Endothelial cell of umbilical vein (primary cell): ENCODE measurements around the gene CALN1. TPM values are rescaled to one million over a fixed set of nuclear protein-coding genes. Genes with fewer than 3 reads are reported as not detected.

ENCODE experiments used
- BruUV-seq: library from RNA; stranded (reverse); fragments of 400-500 nt; replicated peaks from 2 replicates; lab custom pipeline; 2021; lab: Mats Ljungman, UMichigan
- CTCF ChIA-PET: fragments of 300-600, 350-600 bp; sonication (Branson Sonifier 250); formaldehyde crosslinking; loops from one replicate; lab custom pipeline; 2021; ENCODE audit warnings: antibody characterized with exemption, inconsistent platforms; lab: Charles Lee
- POLR2A ChIA-PET: fragments of 300-600, 350-600 bp; sonication (Branson Sonifier 250); formaldehyde crosslinking; loops from one replicate; lab custom pipeline; 2021; ENCODE audit warnings: antibody characterized with exemption, inconsistent platforms; lab: Charles Lee
- DNase-seq: peaks from one replicate; pipeline ENCODE4 v3.0.0-alpha.2; 2011; ENCODE audit warnings: low read depth, low spot score
- FAIRE-seq: peaks from 2 replicates; lab custom pipeline; 2011; peaks lifted over from hg19 to GRCh38; lab: Jason Lieb, UNC
- H2AFZ ChIP-seq: 2 replicates; pipeline ENCODE4 v1.6.0; 2012; ENCODE audit warnings: low read depth, low read length, control low read depth, inconsistent platforms
- H3K27ac ChIP-seq: 2 replicates; pipeline ENCODE4 v1.5.1; 2011; ENCODE audit warnings: low read depth, mild to moderate bottlenecking, control low read depth, low read length, moderate library complexity; ENCODE audit not compliant: insufficient read depth
- H3K27me3 ChIP-seq, 2 experiments: 2 replicates each; pipeline versions ENCODE4 v1.6.0 to v1.6.1; 2011; ENCODE audit warnings: low read length in 2 of 2, mixed read lengths in 1 of 2; ENCODE audit not compliant: control insufficient read depth in 2 of 2, insufficient read depth in 2 of 2
- H3K36me3 ChIP-seq, 2 experiments: 2 replicates in 1 of 2; 3 replicates in 1 of 2; pipeline ENCODE4 v1.5.1; 2011; ENCODE audit warnings: low read length in 2 of 2, mild to moderate bottlenecking in 1 of 2, moderate library complexity in 1 of 2; ENCODE audit not compliant: control insufficient read depth in 2 of 2, insufficient read depth in 2 of 2; ENCODE audit errors: extremely low read depth in 1 of 2
- H3K4me1 ChIP-seq: 3 replicates; pipeline ENCODE4 v1.5.1; 2011; ENCODE audit warnings: mild to moderate bottlenecking, low read length; ENCODE audit not compliant: control insufficient read depth, insufficient read depth; ENCODE audit errors: extremely low read depth
- H3K4me2 ChIP-seq: 2 replicates; pipeline ENCODE4 v1.6.1; 2011; ENCODE audit warnings: low read length, control low read depth, mixed read lengths; ENCODE audit not compliant: insufficient read depth
- H3K4me3 ChIP-seq, 3 experiments: fragments of 200-600 bp in 1 of 3; sonication (generic), shearing (Covaris generic) in 1 of 3; replicated peaks in 1 of 3; 2 replicates each; pipeline ENCODE4 v1.5.1; 2011 to 2016; ENCODE audit warnings: control low read depth in 3 of 3, low read length in 3 of 3, mild to moderate bottlenecking in 2 of 3, inconsistent platforms in 1 of 3, low read depth in 1 of 3, moderate library complexity in 1 of 3; ENCODE audit not compliant: insufficient read depth in 1 of 3
- H3K79me2 ChIP-seq: 2 replicates; pipeline ENCODE4 v1.6.0; 2012; ENCODE audit warnings: low read length, inconsistent platforms; ENCODE audit not compliant: control insufficient read depth, insufficient read depth
- H3K9ac ChIP-seq: replicated peaks from 2 replicates; pipeline ENCODE3; 2011; ENCODE audit warnings: low read length, control low read depth; ENCODE audit not compliant: insufficient read depth; ENCODE audit errors: extremely low read depth
- H3K9me1 ChIP-seq: replicated peaks from 3 replicates; pipeline ENCODE4 v1.6.0; 2011; ENCODE audit warnings: mild to moderate bottlenecking, low read length; ENCODE audit not compliant: control insufficient read depth, insufficient read depth; ENCODE audit errors: extremely low read depth
- H3K9me3 ChIP-seq: replicated peaks from 2 replicates; pipeline ENCODE4 v1.5.1; 2012; ENCODE audit warnings: low read length, inconsistent platforms; ENCODE audit not compliant: control insufficient read depth, insufficient read depth
- H4K20me1 ChIP-seq: replicated peaks from 2 replicates; pipeline ENCODE3; 2011; ENCODE audit warnings: mild to moderate bottlenecking, low read length; ENCODE audit not compliant: control insufficient read depth, insufficient read depth; ENCODE audit errors: extremely low read depth
- EZH2 ChIP-seq: IDR thresholded peaks from 2 replicates; pipeline ENCODE4 v1.6.1; 2012; ENCODE audit warnings: borderline replicate concordance, low read depth, mild to moderate bottlenecking, moderate library complexity, low read length, inconsistent platforms; ENCODE audit not compliant: severe bottlenecking
- FOS ChIP-seq: IDR thresholded peaks from 2 replicates; pipeline ENCODE4 v1.6.1; 2011; ENCODE audit warnings: mild to moderate bottlenecking, low read length, moderate library complexity, borderline replicate concordance; ENCODE audit not compliant: insufficient read depth
- GATA2 ChIP-seq: IDR thresholded peaks from 2 replicates; pipeline ENCODE4 v1.7.0; 2011; ENCODE audit warnings: low read depth, mild to moderate bottlenecking, moderate library complexity, mixed read lengths, low read length; ENCODE audit not compliant: insufficient read length, insufficient read depth
- JUN ChIP-seq: IDR thresholded peaks from 2 replicates; pipeline ENCODE4 v1.6.1; 2011; ENCODE audit warnings: borderline replicate concordance, low read depth; ENCODE audit not compliant: insufficient read length, insufficient read depth
- MYC ChIP-seq: IDR thresholded peaks from one replicate; pipeline ENCODE4 v1.6.1; 2011; ENCODE audit warnings: mild to moderate bottlenecking, low read depth, low read length
- POLR2AphosphoS5 ChIP-seq: IDR thresholded peaks from 2 replicates; pipeline ENCODE4 v1.6.1; 2012; ENCODE audit warnings: low read depth, mild to moderate bottlenecking, control low read depth, low read length, moderate library complexity; ENCODE audit not compliant: insufficient read depth
- dilution Hi-C: fragments of 300-500 bp; cut with MboI; formaldehyde crosslinking; loops from one replicate; pipeline ENCODE4 v1.15.0; 2019; ENCODE audit warnings: low sequenced_read_pairs; ENCODE audit not compliant: extremely low pct_ligation_motif_present
- intact Hi-C: fragments of 100-400 bp; cut with micrococcal nuclease; formaldehyde crosslinking; loops from one replicate; pipeline ENCODE4 v1.10.0; 2022
- polyA plus RNA-seq, 4 experiments: library from polyadenylated mRNA; depleted of rRNA in 3 of 4; stranded (reverse) in 3 of 4; unstranded in 1 of 4; fragments of >200 nt; gene quantifications; 2 replicates each; pipeline versions ENCODE4 v1.2.1 to v1.2.3, GENCODE V29; 2011 to 2012; ENCODE audit warnings: missing spikeins in 1 of 4
- total RNA-seq: library from RNA; stranded (reverse); gene quantifications from 2 replicates; pipeline ENCODE4 v1.2.3, GENCODE V29; 2021
- TF ChIP-seq, protein P1 (sequence below): IDR thresholded peaks from 2 replicates; pipeline ENCODE4 v1.6.1; 2011; ENCODE audit not compliant: insufficient read depth, insufficient read length
- TF ChIP-seq, protein P2 (sequence below), 2 donors: IDR thresholded peaks; 1 replicate in 1 of 2; 2 replicates in 1 of 2; pipeline ENCODE4 v1.5.1; 2011; ENCODE audit warnings: low read length in 2 of 2, mild to moderate bottlenecking in 2 of 2, moderate library complexity in 2 of 2, control low read depth in 1 of 2, inconsistent platforms in 1 of 2, low read depth in 1 of 2; ENCODE audit not compliant: insufficient read depth in 1 of 2; ENCODE audit errors: extremely low read depth in 1 of 2

The CALN1 gene
- total and polyA plus RNA-seq, 2 donors (not counting 3 experiments of a cell fraction or from before 2014, with no cell fraction given) = not detected

DNA sequence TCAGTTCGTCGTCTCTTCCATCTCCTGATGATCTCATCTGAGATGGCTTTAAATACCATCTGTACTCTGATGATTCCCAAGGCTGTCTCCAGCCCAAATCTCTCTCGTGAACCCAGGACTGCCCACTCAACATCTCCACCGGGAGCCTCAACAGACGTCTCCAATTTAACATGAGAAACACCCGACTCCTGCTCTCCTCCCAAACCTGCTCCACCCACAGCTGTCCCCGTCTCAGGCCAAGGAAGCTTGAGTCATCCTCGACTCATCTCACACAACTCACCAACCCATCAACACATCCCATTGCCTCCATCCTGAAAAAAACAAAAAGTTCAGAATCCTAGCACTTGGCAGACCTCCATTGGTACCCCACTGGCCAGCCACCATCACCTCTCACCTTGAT is 29.7 kb upstream of the CALN1 start:
- POLR2A ChIA-PET = interaction anchor here (0.6 kb wide), 1 partner anchor 231 kb away, joined by 4 read pairs; no protein-coding TSS in a partner anchor
- Histone ChIP-seq H3K27me3 (no peaks in the 10 kb centered on the region), H3K27ac (no peak overlapping the region), H2AFZ (no peak overlapping the region), H3K9me1 (no peaks in the 10 kb centered on the region), H3K9me3 (no peaks in the 10 kb centered on the region), H3K4me1 (no peaks in the 10 kb centered on the region), H3K79me2 (no peaks in the 10 kb centered on the region), H3K36me3 (no peaks in the 10 kb centered on the region), H4K20me1 (no peaks in the 10 kb centered on the region), H3K4me3 (no peak overlapping the region), H3K9ac (no peak overlapping the region), H3K4me2 (no peak overlapping the region)
- TF ChIP-seq, protein P1, sequence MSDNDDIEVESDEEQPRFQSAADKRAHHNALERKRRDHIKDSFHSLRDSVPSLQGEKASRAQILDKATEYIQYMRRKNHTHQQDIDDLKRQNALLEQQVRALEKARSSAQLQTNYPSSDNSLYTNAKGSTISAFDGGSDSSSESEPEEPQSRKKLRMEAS = no peak
- TF ChIP-seq, protein P2, sequence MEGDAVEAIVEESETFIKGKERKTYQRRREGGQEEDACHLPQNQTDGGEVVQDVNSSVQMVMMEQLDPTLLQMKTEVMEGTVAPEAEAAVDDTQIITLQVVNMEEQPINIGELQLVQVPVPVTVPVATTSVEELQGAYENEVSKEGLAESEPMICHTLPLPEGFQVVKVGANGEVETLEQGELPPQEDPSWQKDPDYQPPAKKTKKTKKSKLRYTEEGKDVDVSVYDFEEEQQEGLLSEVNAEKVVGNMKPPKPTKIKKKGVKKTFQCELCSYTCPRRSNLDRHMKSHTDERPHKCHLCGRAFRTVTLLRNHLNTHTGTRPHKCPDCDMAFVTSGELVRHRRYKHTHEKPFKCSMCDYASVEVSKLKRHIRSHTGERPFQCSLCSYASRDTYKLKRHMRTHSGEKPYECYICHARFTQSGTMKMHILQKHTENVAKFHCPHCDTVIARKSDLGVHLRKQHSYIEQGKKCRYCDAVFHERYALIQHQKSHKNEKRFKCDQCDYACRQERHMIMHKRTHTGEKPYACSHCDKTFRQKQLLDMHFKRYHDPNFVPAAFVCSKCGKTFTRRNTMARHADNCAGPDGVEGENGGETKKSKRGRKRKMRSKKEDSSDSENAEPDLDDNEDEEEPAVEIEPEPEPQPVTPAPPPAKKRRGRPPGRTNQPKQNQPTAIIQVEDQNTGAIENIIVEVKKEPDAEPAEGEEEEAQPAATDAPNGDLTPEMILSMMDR (IDR thresholded peaks at IDR 0.05; ENCODE audit: extremely low read depth in 1 of 2, insufficient read depth in 1 of 2, low read depth in 1 of 2, low read length in 2 of 2) = no peak
- TF ChIP-seq EZH2 = no peak
- no peak for TF ChIP-seq FOS
- TF ChIP-seq POLR2AphosphoS5 = no peak
- no peak for TF ChIP-seq GATA2
- no peak for TF ChIP-seq MYC
- no peak for TF ChIP-seq JUN
- BruUV-seq = no TSS peak
- no peak for DNase-seq
- FAIRE-seq = no peak
- CTCF ChIA-PET = no interaction called here
- dilution Hi-C loops (no loop called here), intact Hi-C loops (no loop called here)
